Measurements from ENCODE around the gene FLG2.
"Not testable (repeated sequence)": the region's sequence is repeated elsewhere in the genome, so short reads cannot be mapped to it uniquely, and the experiment has no call there.

DNA sequence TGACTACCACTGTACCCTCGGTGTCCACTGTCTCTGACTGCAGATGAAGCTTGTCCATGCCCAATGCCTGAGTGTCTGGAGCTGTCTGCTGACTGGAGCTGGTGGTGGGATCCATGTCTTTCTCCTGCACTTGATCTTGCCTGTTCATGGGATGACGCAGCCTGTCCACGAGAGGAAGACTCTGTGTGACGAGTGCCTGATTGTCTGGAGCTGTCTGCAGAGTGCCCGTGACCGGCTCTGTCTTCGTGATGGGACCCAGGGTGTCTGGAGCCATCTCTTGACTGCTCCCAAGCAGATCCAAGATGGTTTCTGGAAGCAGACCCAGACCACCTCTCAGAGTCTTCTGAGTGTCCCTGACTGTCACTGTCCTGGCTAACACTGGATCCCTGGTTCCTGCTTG, 51.0 kb downstream of the FLG2 start:
- TF ChIP-seq, protein P1, sequence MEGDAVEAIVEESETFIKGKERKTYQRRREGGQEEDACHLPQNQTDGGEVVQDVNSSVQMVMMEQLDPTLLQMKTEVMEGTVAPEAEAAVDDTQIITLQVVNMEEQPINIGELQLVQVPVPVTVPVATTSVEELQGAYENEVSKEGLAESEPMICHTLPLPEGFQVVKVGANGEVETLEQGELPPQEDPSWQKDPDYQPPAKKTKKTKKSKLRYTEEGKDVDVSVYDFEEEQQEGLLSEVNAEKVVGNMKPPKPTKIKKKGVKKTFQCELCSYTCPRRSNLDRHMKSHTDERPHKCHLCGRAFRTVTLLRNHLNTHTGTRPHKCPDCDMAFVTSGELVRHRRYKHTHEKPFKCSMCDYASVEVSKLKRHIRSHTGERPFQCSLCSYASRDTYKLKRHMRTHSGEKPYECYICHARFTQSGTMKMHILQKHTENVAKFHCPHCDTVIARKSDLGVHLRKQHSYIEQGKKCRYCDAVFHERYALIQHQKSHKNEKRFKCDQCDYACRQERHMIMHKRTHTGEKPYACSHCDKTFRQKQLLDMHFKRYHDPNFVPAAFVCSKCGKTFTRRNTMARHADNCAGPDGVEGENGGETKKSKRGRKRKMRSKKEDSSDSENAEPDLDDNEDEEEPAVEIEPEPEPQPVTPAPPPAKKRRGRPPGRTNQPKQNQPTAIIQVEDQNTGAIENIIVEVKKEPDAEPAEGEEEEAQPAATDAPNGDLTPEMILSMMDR (conservative IDR thresholded peaks at IDR 0.05 in 1 of 2, IDR thresholded peaks at IDR 0.05 in 1 of 2; ENCODE audit: low read depth in 1 of 2, low read length in 2 of 2) = not testable (repeated sequence)
- not testable (repeated sequence) for TF ChIP-seq EZH2 (IDR thresholded peaks at IDR 0.05; ENCODE audit: low read length, missing control alignments)

All from fibroblast of lung (primary cell).